GM12891 (cell line): ENCODE measurements around the gene BLTP2.

ENCODE experiments used
- PAX5 ChIP-seq: IDR thresholded peaks from 2 replicates; pipeline ENCODE4 v1.6.1; 2011; ENCODE audit warnings: low read length, moderate library complexity, mild to moderate bottlenecking; ENCODE audit not compliant: insufficient read depth, severe bottlenecking
- POLR2A ChIP-seq: IDR thresholded peaks from 2 replicates; pipeline ENCODE4 v1.6.1; 2011; ENCODE audit warnings: low read depth, low read length, control low read depth
- POLR2AphosphoS5 ChIP-seq: IDR thresholded peaks from 2 replicates; pipeline ENCODE4 v1.6.1; 2011; ENCODE audit warnings: low read depth, low read length, control low read depth
- SPI1 ChIP-seq: IDR thresholded peaks from 2 replicates; pipeline ENCODE4 v1.6.1; 2011; ENCODE audit warnings: low read depth, low read length, control low read depth
- TAF1 ChIP-seq: IDR thresholded peaks from 2 replicates; pipeline ENCODE4 v1.6.1; 2011; ENCODE audit warnings: low read depth, low read length, control low read depth

- TF ChIP-seq POLR2A (no peak), POLR2AphosphoS5 (no peak), TAF1 (no peak), SPI1 (peak; percentile 27; the same call in 1 of the 2 replicates), PAX5 (no peak)
Measured at GRCh38 chr17:28665994-28666393, 21.0 kb upstream of the BLTP2 start.
